ENCODE measurements around the gene ATP9B. TPM values are rescaled to one million over a fixed set of nuclear protein-coding genes. Genes with fewer than 3 reads are reported as not detected.

The ATP9B gene
- total RNA-seq, 2 donors from 2014 or later = 15.4 to 17.6 TPM

GRCh38 chr18:79377187-79377891 lies 308.1 kb downstream of the ATP9B start:
- no peak for DNase-seq (ENCODE audit: low spot score)

GRCh38 chr18:79378536-79379250 lies 309.5 kb downstream of the ATP9B start:
- Histone ChIP-seq H3K9me3 (no peaks in the 10 kb centered on the region), H3K27me3 (no peaks in the 10 kb centered on the region), H3K36me3 (peaks cover 10% of the 10 kb centered on the region), H3K4me3 (no peak overlapping the region), H3K27ac (no peak overlapping the region), H3K4me1 (peaks cover 0 to 8% of the 10 kb centered on the region in 2 donors)
- peak; percentile 96 to 99 for TF ChIP-seq CTCF (IDR thresholded peaks at IDR 0.05)
- DNase-seq (ENCODE audit: low spot score) = peak; percentile 85

More at GRCh38 chr18:79377187-79377891, 308.1 kb downstream of the ATP9B start:
- no peaks in the 10 kb centered on the region for H3K27me3 ChIP-seq
- no peak for TF ChIP-seq CTCF (IDR thresholded peaks at IDR 0.05)
- peaks cover 10% of the 10 kb centered on the region for H3K36me3 ChIP-seq
- H3K27ac ChIP-seq = no peak overlapping the region
- peaks cover 0 to 8% of the 10 kb centered on the region in 2 donors for H3K4me1 ChIP-seq
- H3K9me3 ChIP-seq = no peaks in the 10 kb centered on the region
- no peak overlapping the region for H3K4me3 ChIP-seq

DNA sequence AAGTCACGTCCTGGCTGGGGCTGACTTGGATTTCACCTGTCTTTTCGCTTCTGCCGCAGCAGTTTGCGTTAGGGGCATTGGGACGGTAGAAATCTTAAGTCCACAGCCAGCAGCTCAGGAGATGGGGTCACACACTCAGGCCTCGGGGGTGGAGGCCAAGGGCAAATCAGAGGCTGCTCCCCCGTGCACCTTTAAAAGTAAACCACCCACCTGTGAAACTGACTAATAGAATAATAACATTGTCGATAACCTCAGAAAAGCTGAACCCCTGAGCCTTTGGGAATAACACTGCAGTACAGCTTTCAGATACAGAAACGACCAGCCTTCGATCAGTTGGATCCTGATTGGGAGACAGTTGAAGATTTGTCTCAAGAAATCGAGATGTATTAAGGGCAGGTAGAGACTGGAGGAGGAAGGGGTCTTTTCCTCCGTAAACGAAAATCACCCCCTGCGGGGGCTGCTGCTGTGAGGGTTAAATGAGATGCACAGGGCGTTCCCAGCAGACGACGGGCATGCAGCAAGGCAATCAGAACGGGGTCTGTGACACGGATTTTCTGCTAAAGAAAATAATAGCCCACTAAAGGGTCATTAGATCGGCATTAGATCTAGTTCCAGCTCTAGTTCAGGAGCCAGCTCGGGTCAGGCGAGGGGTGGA lies 310.2 kb downstream of the ATP9B start:
- DNase-seq (ENCODE audit: low spot score) = no peak
- Histone ChIP-seq H3K4me3 (no peak overlapping the region), H3K9me3 (no peaks in the 10 kb centered on the region), H3K4me1 (peaks cover 0 to 8% of the 10 kb centered on the region in 2 donors), H3K27ac (no peak overlapping the region), H3K36me3 (peaks cover 10% of the 10 kb centered on the region), H3K27me3 (no peaks in the 10 kb centered on the region)
- TF ChIP-seq CTCF (IDR thresholded peaks at IDR 0.05) = no peak

DNA sequence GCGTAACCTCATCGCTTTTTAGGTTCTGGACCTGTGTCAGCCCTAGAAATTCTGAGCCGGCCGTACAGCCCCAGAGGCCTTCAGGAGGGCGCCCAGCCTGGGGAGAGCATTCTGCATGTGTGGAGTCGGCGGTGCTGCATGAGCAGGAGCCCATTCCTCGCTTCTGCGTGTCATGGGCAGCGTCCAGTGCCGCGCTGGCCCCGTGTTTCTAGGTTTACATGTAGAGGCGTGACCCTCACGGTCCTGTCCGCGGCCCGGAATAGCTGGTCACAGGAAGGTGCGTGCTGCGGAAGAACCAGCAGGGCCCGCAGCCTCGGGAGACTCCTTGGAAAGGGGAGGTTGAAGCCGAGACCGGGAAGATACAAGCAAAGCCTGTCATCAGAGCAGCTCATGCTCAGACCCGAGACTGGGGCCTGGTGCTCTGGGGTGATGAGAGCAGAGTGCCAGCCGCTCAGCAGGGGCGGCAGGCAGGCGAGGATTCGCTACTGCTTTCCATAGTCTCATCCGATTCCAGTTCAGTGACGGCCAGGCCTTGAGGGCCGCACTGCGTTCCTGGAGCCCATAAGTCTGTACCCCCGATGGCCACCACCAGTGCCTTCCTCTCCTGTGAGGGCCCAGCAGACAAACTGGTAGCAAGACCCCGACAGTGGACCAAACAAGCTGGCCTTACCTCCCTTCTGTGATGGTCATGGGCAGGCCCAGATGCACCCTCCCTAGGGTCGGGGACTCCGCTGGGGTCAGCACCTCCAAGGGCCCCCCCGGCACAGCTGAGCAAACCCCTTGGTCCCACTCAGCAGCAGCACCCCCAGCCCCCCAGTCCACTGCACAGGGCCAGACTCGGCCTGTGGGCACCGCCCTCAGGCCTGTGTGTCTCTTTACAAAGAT lies 311.0 kb downstream of the ATP9B start:
- H3K27me3 ChIP-seq = no peaks in the 10 kb centered on the region
- DNase-seq (ENCODE audit: low spot score) = no peak
- H3K4me3 ChIP-seq = no peak overlapping the region
- TF ChIP-seq CTCF (IDR thresholded peaks at IDR 0.05) = no peak
- H3K9me3 ChIP-seq = no peaks in the 10 kb centered on the region
- peaks cover 0 to 8% of the 10 kb centered on the region in 2 donors for H3K4me1 ChIP-seq
- no peak overlapping the region for H3K27ac ChIP-seq
- H3K36me3 ChIP-seq = peaks cover 3% of the 10 kb centered on the region

All from right atrium auricular region (tissue), 2 donors.